BLaER1 treated with 17β-estradiol and CSF1 and Interleukin-3, amounts not matched to agents 10 nM and 100 nM (cell line): Measurements from ENCODE around the gene BCL7A.
"Not testable (repeated sequence)": the region's sequence is repeated elsewhere in the genome, so short reads cannot be mapped to it uniquely, and the experiment has no call there.

Experiments used
- H3K27ac ChIP-seq, 11 experiments: shearing (Covaris generic); formaldehyde crosslinking; 2 replicates each; pipeline ENCODE4 v1.8.1; 2022
- H3K27me3 ChIP-seq, 11 experiments: shearing (Covaris generic); formaldehyde crosslinking; 2 replicates each; pipeline ENCODE4 v1.8.1; 2022
- H3K36me3 ChIP-seq, 11 experiments: shearing (Covaris generic); formaldehyde crosslinking; 2 replicates each; pipeline ENCODE4 v1.8.1; 2022
- H3K4me1 ChIP-seq, 10 experiments: shearing (Covaris generic); formaldehyde crosslinking; 2 replicates each; pipeline ENCODE4 v1.8.1; 2022
- H3K4me2 ChIP-seq, 11 experiments: shearing (Covaris generic); formaldehyde crosslinking; 2 replicates each; pipeline ENCODE4 v1.8.1; 2022
- H3K4me3 ChIP-seq, 10 experiments: shearing (Covaris generic); formaldehyde crosslinking; 2 replicates each; pipeline ENCODE4 v1.8.1; 2022
- H3K9ac ChIP-seq, 11 experiments: shearing (Covaris generic); formaldehyde crosslinking; 2 replicates each; pipeline ENCODE4 v1.8.1; 2022
- H3K9me3 ChIP-seq, 11 experiments: shearing (Covaris generic); formaldehyde crosslinking; replicated peaks in 1 of 11; 2 replicates each; pipeline ENCODE4 v1.8.1; 2022
- H4K20me1 ChIP-seq, 11 experiments: shearing (Covaris generic); formaldehyde crosslinking; 2 replicates each; pipeline ENCODE4 v1.8.1; 2022
- Cebpa-rat ChIP-seq, 11 experiments: shearing (Covaris generic); IDR thresholded peaks; 2 replicates each; pipeline ENCODE4 v1.8.1; 2022

BCL7A gene

GRCh38 chr12:122096591-122097149 lies 75.0 kb downstream of the BCL7A start:
- no peak overlapping the region for H3K4me3 ChIP-seq

DNA sequence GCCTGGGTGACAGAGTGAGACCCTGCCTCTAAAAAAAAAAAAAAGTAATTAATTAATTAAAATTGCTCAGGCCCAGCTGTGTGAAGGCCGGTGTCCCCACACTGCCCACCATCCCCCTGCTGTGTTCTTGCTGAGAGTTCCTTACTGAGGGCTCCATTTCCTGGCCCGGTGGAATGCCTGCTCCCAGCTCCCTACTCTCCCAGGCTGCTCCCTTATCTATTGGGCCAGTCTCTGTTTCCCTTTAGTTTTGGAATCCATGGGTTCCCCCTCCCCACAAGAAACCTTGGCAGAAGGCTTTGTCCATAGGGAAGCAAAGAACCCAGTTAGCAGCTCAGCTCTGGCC lies 75.9 kb downstream of the BCL7A start:
- Histone ChIP-seq H4K20me1 (peaks cover 72 to 100% (median 98%) of the 10 kb centered on the region in 11 experiments), H3K27ac (peak overlapping the region; percentile 16 to 83 (median 65); a peak in 20 of 22 replicates), H3K9ac (peak overlapping the region in 10 of 11 experiments; percentile 31 to 75 (median 51); a peak in 16 of 22 replicates), H3K4me1 (peaks cover 78 to 95% (median 88%) of the 10 kb centered on the region in 10 experiments), H3K4me2 (peak overlapping the region; percentile 75 to 90 (median 86)), H3K27me3 (no peaks in the 10 kb centered on the region), H3K9me3 (no peaks in the 10 kb centered on the region; a peak in 2 of 22 replicates), H3K4me3 (peak overlapping the region in 1 of 10 experiments; percentile 30; a peak in 2 of 20 replicates), H3K36me3 (peaks cover 0 to 9% (median 0%) of the 10 kb centered on the region in 11 experiments; a peak in 4 of 22 replicates)
- TF ChIP-seq Cebpa-rat (IDR thresholded peaks at IDR 0.05), result no peak

More at GRCh38 chr12:122096591-122097149, 75.0 kb downstream of the BCL7A start:
- Histone ChIP-seq H3K9ac (peak overlapping the region in 5 of 11 experiments; percentile 16 to 75 (median 70); a peak in 7 of 22 replicates), H3K36me3 (peaks cover 0 to 12% (median 4%) of the 10 kb centered on the region in 11 experiments; a peak in 8 of 22 replicates), H3K9me3 (no peaks in the 10 kb centered on the region; a peak in 1 of 22 replicates), H3K4me1 (peaks cover 87 to 97% (median 90%) of the 10 kb centered on the region in 10 experiments), H3K27ac (peak overlapping the region in 8 of 11 experiments; percentile 55 to 83 (median 71); a peak in 14 of 22 replicates), H3K27me3 (no peaks in the 10 kb centered on the region), H3K4me2 (peak overlapping the region; percentile 75 to 90 (median 86)), H4K20me1 (peaks cover 79 to 100% (median 99%) of the 10 kb centered on the region in 11 experiments)
- no peak for TF ChIP-seq Cebpa-rat (IDR thresholded peaks at IDR 0.05)

DNA sequence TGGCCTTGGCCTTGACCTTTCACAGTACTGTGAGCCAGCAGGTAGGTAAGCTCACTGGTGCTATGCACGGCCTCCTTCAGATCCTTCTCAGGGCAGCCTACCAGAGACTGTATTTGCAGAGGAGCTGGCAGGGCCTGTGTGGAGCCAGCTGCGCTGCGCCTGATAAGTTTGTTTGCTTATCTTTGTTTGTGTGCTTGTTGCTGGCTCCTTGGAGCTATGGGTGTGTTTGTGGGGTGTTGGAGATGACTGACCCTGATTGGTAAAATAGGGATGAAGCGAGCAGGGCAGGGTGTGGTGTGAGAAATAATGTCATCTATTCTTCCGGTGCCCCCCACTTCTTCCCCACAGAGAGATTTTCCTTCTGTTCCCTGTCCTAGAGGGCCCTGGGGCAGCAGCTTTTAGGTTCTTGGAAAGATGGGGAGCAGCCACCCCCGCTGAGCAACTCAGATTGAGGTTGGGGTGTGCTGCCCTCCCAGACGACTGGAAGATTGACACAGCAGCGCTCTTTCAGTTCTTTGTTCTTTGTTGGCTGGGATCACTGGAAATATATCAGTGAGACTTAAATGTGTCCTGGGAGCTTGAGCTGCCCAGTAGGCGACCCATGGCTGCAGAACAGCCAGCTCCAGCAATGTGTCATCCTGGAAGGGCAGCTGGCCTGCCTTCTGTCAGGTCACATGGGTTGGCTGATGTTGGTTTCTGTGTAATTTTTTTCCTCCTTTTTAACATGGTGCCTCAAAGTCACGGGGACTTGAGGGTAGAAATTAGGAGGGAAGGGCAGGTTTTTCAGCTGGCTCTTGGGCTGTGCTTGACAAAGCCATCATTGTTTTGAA lies 76.5 kb downstream of the BCL7A start:
- H3K27me3 ChIP-seq, result no peaks in the 10 kb centered on the region
- peak overlapping the region; percentile 28 to 83 (median 65); a peak in 21 of 22 replicates for H3K27ac ChIP-seq
- peak overlapping the region; percentile 75 to 90 (median 86) for H3K4me2 ChIP-seq
- H3K36me3 ChIP-seq, result peaks cover 0 to 13% (median 0%) of the 10 kb centered on the region in 11 experiments; a peak in 4 of 22 replicates
- peak overlapping the region; percentile 24 to 75 (median 45) for H3K9ac ChIP-seq
- no peaks in the 10 kb centered on the region; a peak in 2 of 22 replicates for H3K9me3 ChIP-seq
- H3K4me1 ChIP-seq, result peaks cover 73 to 95% (median 84%) of the 10 kb centered on the region in 10 experiments
- TF ChIP-seq Cebpa-rat (IDR thresholded peaks at IDR 0.05), result no peak
- H4K20me1 ChIP-seq, result peaks cover 67 to 100% (median 98%) of the 10 kb centered on the region in 11 experiments
- peak overlapping the region in 6 of 10 experiments; percentile 4 to 41 (median 26); a peak in 10 of 20 replicates for H3K4me3 ChIP-seq

GRCh38 chr12:122099280-122099749 lies 77.6 kb downstream of the BCL7A start:
- H3K9me3 ChIP-seq, result no peaks in the 10 kb centered on the region; a peak in 1 of 22 replicates
- peak in 4 of 11 experiments; percentile 57 to 89 (median 80); a peak in 7 of 22 replicates for TF ChIP-seq Cebpa-rat (IDR thresholded peaks at IDR 0.05)
- H4K20me1 ChIP-seq, result peaks cover 68 to 100% (median 98%) of the 10 kb centered on the region in 11 experiments
- H3K4me3 ChIP-seq, result peak overlapping the region in 4 of 10 experiments; percentile 13 to 41 (median 26); a peak in 6 of 20 replicates
- H3K36me3 ChIP-seq, result peaks cover 0 to 14% (median 0%) of the 10 kb centered on the region in 11 experiments; a peak in 6 of 22 replicates
- H3K4me1 ChIP-seq, result peaks cover 74 to 95% (median 83%) of the 10 kb centered on the region in 10 experiments
- H3K27ac ChIP-seq, result peak overlapping the region in 10 of 11 experiments; percentile 44 to 83 (median 66); a peak in 18 of 22 replicates
- H3K27me3 ChIP-seq, result no peaks in the 10 kb centered on the region
- peak overlapping the region in 9 of 11 experiments; percentile 17 to 75 (median 57); a peak in 15 of 22 replicates for H3K9ac ChIP-seq
- H3K4me2 ChIP-seq, result peak overlapping the region; percentile 75 to 90 (median 86)

DNA sequence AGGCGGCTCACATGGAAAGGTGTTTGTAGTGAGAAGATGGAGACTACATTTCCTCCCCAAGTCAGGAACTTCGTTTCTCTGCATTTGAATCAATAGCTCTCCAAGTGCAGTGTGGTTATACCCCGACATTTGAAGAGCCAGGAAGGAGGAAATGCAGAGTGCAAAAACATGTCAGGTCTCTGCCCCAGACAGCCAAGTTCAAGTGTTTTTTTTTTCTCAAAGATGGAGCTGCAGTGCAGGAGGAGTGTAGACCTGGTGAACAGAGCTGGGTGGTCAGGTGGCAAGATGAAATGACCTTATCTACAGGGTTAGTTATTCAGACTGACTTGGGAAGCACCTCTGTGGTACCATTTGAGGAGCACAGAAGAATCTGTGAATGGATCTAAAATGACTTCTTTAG lies 78.2 kb downstream of the BCL7A start:
- peak overlapping the region in 10 of 11 experiments; percentile 44 to 83 (median 66); a peak in 18 of 22 replicates for H3K27ac ChIP-seq
- TF ChIP-seq Cebpa-rat (IDR thresholded peaks at IDR 0.05), result no peak
- H3K4me1 ChIP-seq, result peaks cover 74 to 95% (median 84%) of the 10 kb centered on the region in 10 experiments
- no peaks in the 10 kb centered on the region for H3K27me3 ChIP-seq
- peaks cover 67 to 100% (median 98%) of the 10 kb centered on the region in 11 experiments for H4K20me1 ChIP-seq
- H3K9me3 ChIP-seq, result no peaks in the 10 kb centered on the region; a peak in 1 of 22 replicates
- peaks cover 0 to 14% (median 0%) of the 10 kb centered on the region in 11 experiments; a peak in 6 of 22 replicates for H3K36me3 ChIP-seq
- peak overlapping the region in 8 of 11 experiments; percentile 17 to 75 (median 64); a peak in 12 of 22 replicates for H3K9ac ChIP-seq
- peak overlapping the region in 3 of 10 experiments; percentile 13 to 31 (median 21); a peak in 4 of 20 replicates for H3K4me3 ChIP-seq
- peak overlapping the region; percentile 75 to 90 (median 86) for H3K4me2 ChIP-seq

- Histone ChIP-seq H3K36me3 (peaks cover 0 to 14% (median 0%) of the 10 kb centered on the region in 11 experiments; a peak in 6 of 22 replicates), H3K9me3 (no peaks in the 10 kb centered on the region; a peak in 1 of 22 replicates), H3K4me3 (no peak overlapping the region), H3K9ac (peak overlapping the region in 2 of 11 experiments; percentile 28 to 75; a peak in 2 of 22 replicates), H3K27ac (peak overlapping the region in 4 of 11 experiments; percentile 6 to 83 (median 79); a peak in 7 of 22 replicates), H3K4me2 (peak overlapping the region; percentile 50 to 90 (median 86)), H3K4me1 (peaks cover 78 to 98% (median 88%) of the 10 kb centered on the region in 10 experiments), H3K27me3 (no peaks in the 10 kb centered on the region), H4K20me1 (peaks cover 69 to 100% (median 98%) of the 10 kb centered on the region in 11 experiments)
- no peak for TF ChIP-seq Cebpa-rat (IDR thresholded peaks at IDR 0.05)
These were observed 78.9 kb downstream of the BCL7A start for GRCh38 chr12:122100568-122100967.

DNA sequence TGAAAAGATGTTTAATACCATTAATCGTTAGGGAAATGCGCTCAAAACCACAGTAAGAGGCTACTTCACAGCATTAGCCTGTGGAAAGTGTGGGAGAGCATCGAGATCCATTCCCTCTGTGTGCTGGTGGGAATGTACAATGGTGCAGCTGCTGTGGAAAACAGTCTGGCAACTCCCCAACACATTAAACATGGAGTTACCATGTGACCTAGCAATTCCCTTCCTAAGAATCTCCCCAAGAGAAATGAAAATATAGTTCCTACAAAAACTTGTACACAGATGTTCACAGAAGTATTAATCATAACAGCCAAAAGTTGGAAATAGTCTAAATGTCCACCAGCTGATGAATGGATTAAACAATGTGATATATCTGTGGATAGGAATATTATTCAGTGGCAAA lies 80.6 kb downstream of the BCL7A start:
- Histone ChIP-seq H4K20me1 (peaks cover 75 to 100% (median 98%) of the 10 kb centered on the region in 11 experiments), H3K9me3 (no peaks in the 10 kb centered on the region; a peak in 1 of 22 replicates), H3K4me3 (no peak overlapping the region), H3K36me3 (peaks cover 0 to 21% (median 7%) of the 10 kb centered on the region in 11 experiments; a peak in 9 of 22 replicates), H3K27ac (no peak overlapping the region), H3K4me1 (peaks cover 78 to 100% (median 87%) of the 10 kb centered on the region in 10 experiments), H3K9ac (no peak overlapping the region), H3K27me3 (no peaks in the 10 kb centered on the region), H3K4me2 (peak overlapping the region in 2 of 11 experiments; percentile 21 to 90; a peak in 3 of 22 replicates)
- no peak for TF ChIP-seq Cebpa-rat (IDR thresholded peaks at IDR 0.05)

DNA sequence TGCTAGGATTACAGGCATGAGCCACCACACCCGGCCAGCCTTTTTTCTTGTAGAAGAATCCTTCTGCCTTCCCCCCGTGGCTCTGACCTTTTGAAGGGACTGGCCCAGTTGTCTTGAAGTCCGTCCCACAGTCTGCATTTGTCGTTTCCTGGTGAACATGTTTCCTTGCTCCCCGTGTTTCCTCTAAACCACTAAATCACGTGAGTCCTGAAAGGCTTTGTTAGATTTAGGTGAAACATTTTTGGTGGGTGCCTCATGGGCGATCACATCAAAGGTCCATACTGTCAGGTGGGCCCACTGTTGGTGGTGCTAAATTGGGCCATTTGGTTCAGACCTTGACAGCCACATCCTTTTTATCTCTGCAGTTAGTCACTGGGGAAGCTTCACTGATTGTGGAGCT lies 83.2 kb downstream of the BCL7A start:
- peak overlapping the region in 10 of 11 experiments; percentile 29 to 69 (median 52); a peak in 18 of 22 replicates for H3K27ac ChIP-seq
- peak overlapping the region; percentile 1 to 58 (median 54); a peak in 17 of 22 replicates for H3K9ac ChIP-seq
- H3K4me3 ChIP-seq, result peak overlapping the region in 4 of 10 experiments; percentile 1 to 25 (median 14); a peak in 4 of 20 replicates
- peak overlapping the region; percentile 75 to 92 (median 85) for H3K4me2 ChIP-seq
- TF ChIP-seq Cebpa-rat (IDR thresholded peaks at IDR 0.05), result no peak
- H4K20me1 ChIP-seq, result peaks cover 74 to 100% (median 98%) of the 10 kb centered on the region in 11 experiments
- H3K4me1 ChIP-seq, result peaks cover 78 to 94% (median 85%) of the 10 kb centered on the region in 10 experiments
- H3K36me3 ChIP-seq, result peaks cover 0 to 39% (median 14%) of the 10 kb centered on the region in 11 experiments; a peak in 11 of 22 replicates
- no peaks in the 10 kb centered on the region; a peak in 1 of 22 replicates for H3K9me3 ChIP-seq
- H3K27me3 ChIP-seq, result no peaks in the 10 kb centered on the region

DNA sequence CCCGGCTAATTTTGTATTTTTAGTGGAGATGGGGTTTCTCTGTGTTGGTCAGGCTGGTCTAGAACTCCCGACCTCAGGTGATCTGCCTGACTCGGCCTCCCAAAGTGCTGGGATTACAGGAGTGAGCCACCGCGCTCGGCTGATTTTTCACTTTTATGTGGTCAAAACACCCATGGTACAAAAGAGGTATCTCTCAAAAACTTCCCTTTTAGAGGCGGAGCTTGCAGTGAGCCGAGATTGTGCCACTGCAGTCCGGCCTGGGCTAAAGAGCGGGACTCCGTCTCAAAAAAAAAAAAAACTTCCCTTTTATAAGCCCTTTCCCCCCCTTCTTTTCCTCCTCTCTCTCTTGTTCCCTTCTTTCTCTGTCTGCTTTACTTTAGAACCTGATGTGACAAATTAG lies 83.8 kb downstream of the BCL7A start:
- Histone ChIP-seq H3K9ac (peak overlapping the region; percentile 11 to 58 (median 54); a peak in 18 of 22 replicates), H3K36me3 (peaks cover 0 to 46% (median 15%) of the 10 kb centered on the region in 11 experiments; a peak in 12 of 22 replicates), H3K4me3 (peak overlapping the region in 5 of 10 experiments; percentile 1 to 50 (median 15); a peak in 8 of 20 replicates), H3K4me2 (peak overlapping the region; percentile 75 to 92 (median 85)), H3K27ac (peak overlapping the region in 10 of 11 experiments; percentile 29 to 69 (median 52); a peak in 18 of 22 replicates), H4K20me1 (peaks cover 75 to 100% (median 98%) of the 10 kb centered on the region in 11 experiments), H3K4me1 (peaks cover 75 to 94% (median 82%) of the 10 kb centered on the region in 10 experiments)
- not testable (repeated sequence) for H3K27me3 ChIP-seq, H3K9me3 ChIP-seq
